HepG2 (cell line): ENCODE data around the gene SLC35G2.

ENCODE experiments used
- CTCF ChIP-seq: sonication (generic); formaldehyde crosslinking; IDR thresholded peaks from 2 replicates; pipeline ENCODE4 v1.5.0; 2020; ENCODE audit warnings: mild to moderate bottlenecking, missing genetic modification reagents, moderate library complexity
- DPF2 ChIP-seq: sonication (generic); formaldehyde crosslinking; IDR thresholded peaks from 2 replicates; pipeline ENCODE4 v1.4.0; 2020; ENCODE audit warnings: mild to moderate bottlenecking, low read depth, missing genetic modification reagents, borderline replicate concordance
- PHF20 ChIP-seq: sonication (generic); formaldehyde crosslinking; IDR thresholded peaks from 2 replicates; pipeline ENCODE4 v1.5.0; 2020; ENCODE audit warnings: mild to moderate bottlenecking, missing genetic modification reagents
- POLR2A ChIP-seq, 2 experiments: IDR thresholded peaks; 2 replicates each; pipeline ENCODE4 v1.6.1; 2011; ENCODE audit warnings: low read depth in 2 of 2, low read length in 2 of 2, mild to moderate bottlenecking in 1 of 2, moderate library complexity in 1 of 2; ENCODE audit not compliant: insufficient read depth in 1 of 2
- PRDM15 ChIP-seq: sonication (generic); formaldehyde crosslinking; IDR thresholded peaks from 2 replicates; pipeline ENCODE4 v1.4.0; 2020; ENCODE audit warnings: missing genetic modification reagents
- PRPF4 ChIP-seq: fragments of 200-400 bp; formaldehyde crosslinking; IDR thresholded peaks from 2 replicates; pipeline ENCODE4 v1.6.1; 2016; ENCODE audit warnings: low read length, low read depth; ENCODE audit not compliant: poor library complexity, severe bottlenecking
- ZBTB4 ChIP-seq: sonication (generic); formaldehyde crosslinking; IDR thresholded peaks from 2 replicates; pipeline ENCODE4 v1.4.0; 2020; ENCODE audit warnings: missing genetic modification reagents, mild to moderate bottlenecking, borderline replicate concordance
- ZNF274 ChIP-seq: sonication (generic); formaldehyde crosslinking; IDR thresholded peaks from 2 replicates; pipeline ENCODE4 v1.5.1; 2020; ENCODE audit warnings: mild to moderate bottlenecking, missing genetic modification reagents
- ZNF512 ChIP-seq: sonication (generic); formaldehyde crosslinking; IDR thresholded peaks from 2 replicates; pipeline ENCODE4 v1.4.0; 2020; ENCODE audit warnings: mild to moderate bottlenecking, missing genetic modification reagents
- ZNF639 ChIP-seq: conservative IDR thresholded peaks from 2 replicates; pipeline ENCODE4 v1.6.1; 2018; ENCODE audit warnings: missing genetic modification reagents

- TF ChIP-seq ZNF639 (CRISPR knock-in tag) (no peak), ZNF512 (CRISPR knock-in tag) (no peak), PRPF4 (no peak), CTCF (CRISPR knock-in tag) (no peak), DPF2 (CRISPR knock-in tag) (no peak), POLR2A (IDR thresholded peaks at IDR 0.05; ENCODE audit: insufficient read depth in 1 of 2, low read depth in 2 of 2, low read length in 2 of 2) (no peak), PHF20 (CRISPR knock-in tag) (no peak), ZNF274 (CRISPR knock-in tag) (no peak), PRDM15 (CRISPR knock-in tag) (no peak), ZBTB4 (CRISPR knock-in tag) (no peak)
Measured at GRCh38 chr3:136860541-136860940, 41.6 kb downstream of the SLC35G2 start.
